ENCODE results near the gene SLC25A51. TPM values are rescaled to one million over a fixed set of nuclear protein-coding genes. Genes with fewer than 3 reads are reported as not detected.

Gene SLC25A51
- total and polyA plus RNA-seq, 3 donors from 2014 or later = 18.4 to 27.4 (median 19.1) TPM

DNA sequence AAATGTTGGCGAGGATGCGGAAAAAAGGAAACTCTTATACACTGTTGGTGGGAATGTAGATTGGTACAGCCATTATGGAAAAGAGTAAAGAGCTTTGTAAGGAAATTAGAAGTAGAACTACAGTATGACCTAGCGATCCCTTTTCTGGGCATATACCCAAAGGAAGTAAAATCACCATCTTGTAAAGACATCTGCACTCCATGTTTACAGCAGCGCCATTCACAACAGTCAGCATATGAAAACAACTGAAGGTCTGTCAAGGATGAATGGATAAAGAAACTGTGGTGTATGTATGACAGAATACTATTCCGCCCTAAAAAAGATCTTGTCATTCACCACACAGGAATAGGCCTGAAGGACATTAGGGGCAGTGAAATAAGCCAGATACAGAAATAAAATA lies 27.7 kb upstream of the SLC25A51 start:
- DNase-seq = no peak
- TF ChIP-seq POLR2A (IDR thresholded peaks at IDR 0.05) = no peak
- TF ChIP-seq, protein P1, sequence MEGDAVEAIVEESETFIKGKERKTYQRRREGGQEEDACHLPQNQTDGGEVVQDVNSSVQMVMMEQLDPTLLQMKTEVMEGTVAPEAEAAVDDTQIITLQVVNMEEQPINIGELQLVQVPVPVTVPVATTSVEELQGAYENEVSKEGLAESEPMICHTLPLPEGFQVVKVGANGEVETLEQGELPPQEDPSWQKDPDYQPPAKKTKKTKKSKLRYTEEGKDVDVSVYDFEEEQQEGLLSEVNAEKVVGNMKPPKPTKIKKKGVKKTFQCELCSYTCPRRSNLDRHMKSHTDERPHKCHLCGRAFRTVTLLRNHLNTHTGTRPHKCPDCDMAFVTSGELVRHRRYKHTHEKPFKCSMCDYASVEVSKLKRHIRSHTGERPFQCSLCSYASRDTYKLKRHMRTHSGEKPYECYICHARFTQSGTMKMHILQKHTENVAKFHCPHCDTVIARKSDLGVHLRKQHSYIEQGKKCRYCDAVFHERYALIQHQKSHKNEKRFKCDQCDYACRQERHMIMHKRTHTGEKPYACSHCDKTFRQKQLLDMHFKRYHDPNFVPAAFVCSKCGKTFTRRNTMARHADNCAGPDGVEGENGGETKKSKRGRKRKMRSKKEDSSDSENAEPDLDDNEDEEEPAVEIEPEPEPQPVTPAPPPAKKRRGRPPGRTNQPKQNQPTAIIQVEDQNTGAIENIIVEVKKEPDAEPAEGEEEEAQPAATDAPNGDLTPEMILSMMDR (IDR thresholded peaks at IDR 0.05) = no peak
- H3K4me3 ChIP-seq = no peak overlapping the region
- H3K4me1 ChIP-seq = no peaks in the 10 kb centered on the region
- no peak overlapping the region for H3K27ac ChIP-seq
- WGBS, 2 donors = 93 to 97% methylated on average over 5 of the region's 5 CpGs
- H3K27me3 ChIP-seq = no peaks in the 10 kb centered on the region
- H3K36me3 ChIP-seq (ENCODE audit: low read depth, missing control alignments) = no peaks in the 10 kb centered on the region
- no peaks in the 10 kb centered on the region for H3K9me3 ChIP-seq
- intact Hi-C loops (cut with DNase I; ENCODE audit: low total_unique reads) = no loop called here

DNA sequence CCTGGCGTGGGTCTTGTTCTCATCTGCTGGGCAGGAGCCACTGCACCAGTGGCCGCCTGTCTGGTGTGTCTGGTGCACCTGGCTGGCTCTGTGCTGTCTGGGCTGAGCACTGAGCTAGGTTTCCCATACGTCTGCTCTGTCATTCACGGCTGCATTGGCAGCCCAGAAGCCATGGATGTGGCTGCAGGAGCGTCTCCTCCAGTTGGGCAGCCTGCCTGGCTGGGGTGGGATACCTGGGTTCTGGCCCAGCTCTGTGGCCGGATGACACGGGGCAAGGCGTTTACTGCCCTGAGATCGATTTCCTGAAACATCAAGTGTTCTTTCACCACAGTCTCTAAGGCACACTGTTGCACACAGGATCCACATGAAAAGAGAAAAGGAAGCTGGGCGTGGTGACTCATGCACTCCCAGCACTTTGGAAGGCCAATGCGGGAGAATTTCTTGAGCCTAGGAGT lies 25.5 kb upstream of the SLC25A51 start:
- no peak for TF ChIP-seq POLR2A (IDR thresholded peaks at IDR 0.05)
- TF ChIP-seq, protein P1 (IDR thresholded peaks at IDR 0.05) = no peak
- H3K36me3 ChIP-seq (ENCODE audit: low read depth, missing control alignments) = no peaks in the 10 kb centered on the region
- H3K9me3 ChIP-seq = no peaks in the 10 kb centered on the region
- no peaks in the 10 kb centered on the region for H3K4me1 ChIP-seq
- 62 to 86% methylated on average over 6 to 11 of the region's 11 CpGs for WGBS, 2 donors
- H3K27me3 ChIP-seq = no peaks in the 10 kb centered on the region
- no peak overlapping the region for H3K4me3 ChIP-seq
- no peak overlapping the region for H3K27ac ChIP-seq
- no peak for DNase-seq
- intact Hi-C loops (cut with DNase I; ENCODE audit: low total_unique reads) = no loop called here

GRCh38 chr9:37928552-37929430 lies 24.9 kb upstream of the SLC25A51 start:
- Histone ChIP-seq H3K4me1 (no peaks in the 10 kb centered on the region), H3K36me3 (ENCODE audit: low read depth, missing control alignments) (no peaks in the 10 kb centered on the region), H3K4me3 (no peak overlapping the region), H3K27me3 (no peaks in the 10 kb centered on the region), H3K27ac (no peak overlapping the region), H3K9me3 (no peaks in the 10 kb centered on the region)
- 87 to 90% methylated on average over 16 to 20 of the region's 20 CpGs for WGBS, 2 donors
- DNase-seq = no peak
- intact Hi-C loops (cut with DNase I; ENCODE audit: low total_unique reads) = no loop called here
- no peak for TF ChIP-seq POLR2A (IDR thresholded peaks at IDR 0.05)
- TF ChIP-seq, protein P1 (IDR thresholded peaks at IDR 0.05) = no peak

- Histone ChIP-seq H3K27ac (no peak overlapping the region), H3K9me3 (no peaks in the 10 kb centered on the region), H3K27me3 (no peaks in the 10 kb centered on the region), H3K4me1 (no peaks in the 10 kb centered on the region), H3K36me3 (ENCODE audit: low read depth, missing control alignments) (no peaks in the 10 kb centered on the region), H3K4me3 (no peak overlapping the region)
- WGBS, 2 donors = 73 to 81% methylated on average over 13 of the region's 13 CpGs
- intact Hi-C loops (cut with DNase I; ENCODE audit: low total_unique reads) = no loop called here
- no peak for TF ChIP-seq POLR2A (IDR thresholded peaks at IDR 0.05)
- TF ChIP-seq, protein P1 (IDR thresholded peaks at IDR 0.05) = no peak
- no peak for DNase-seq
Observed at GRCh38 chr9:37927601-37928551, 23.9 kb upstream of the SLC25A51 start.

Data from testis (tissue), 3 donors.